Measurements from ENCODE around the gene PDE6B. TPM values are rescaled to one million over a fixed set of nuclear protein-coding genes. Genes with fewer than 3 reads are reported as not detected.
A peak's percentile ranks its signal among the peaks of the same experiment; 100 is the strongest.

The PDE6B gene
- total and polyA plus RNA-seq, 7 donors, result 0.03 to 0.48 (median 0.31) TPM; not detected in 1

DNA sequence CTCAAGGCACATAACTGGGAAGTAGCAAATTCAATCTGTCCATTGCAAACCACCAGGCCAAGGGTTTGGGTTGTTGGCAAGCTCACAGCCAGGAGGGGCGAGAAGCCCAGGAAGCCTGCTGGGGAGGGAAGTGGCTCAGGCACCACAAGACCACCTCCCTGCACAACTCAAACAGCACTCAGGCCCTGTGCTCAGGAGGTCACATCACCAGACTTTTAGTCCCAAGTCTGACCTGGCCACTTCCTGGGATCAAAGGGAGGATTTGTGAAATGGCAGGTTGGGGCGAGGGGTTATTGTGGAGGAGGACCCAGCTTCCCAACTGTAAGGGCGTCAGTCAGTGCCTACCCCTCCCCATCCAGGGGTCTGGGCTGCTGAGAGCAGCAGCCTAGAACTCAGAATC lies 46.4 kb downstream of the PDE6B start:
- intact Hi-C loops (cut with DNase I), result no loop called here
- Histone ChIP-seq H3K4me3 (no peak overlapping the region), H3K9me3 (no peaks in the 10 kb centered on the region), H3K4me1 (peaks cover 28% of the 10 kb centered on the region), H3K27me3 (ENCODE audit: insufficient read depth in 3 of 3, low read length in 2 of 3) (peaks cover 0 to 3% (median 0%) of the 10 kb centered on the region in 3 donors), H3K36me3 (ENCODE audit: insufficient read depth in 1 of 2, low read depth in 1 of 2) (peaks cover 7 to 28% of the 10 kb centered on the region in 2 donors), H3K27ac (no peak overlapping the region)
- TF ChIP-seq, protein P1, sequence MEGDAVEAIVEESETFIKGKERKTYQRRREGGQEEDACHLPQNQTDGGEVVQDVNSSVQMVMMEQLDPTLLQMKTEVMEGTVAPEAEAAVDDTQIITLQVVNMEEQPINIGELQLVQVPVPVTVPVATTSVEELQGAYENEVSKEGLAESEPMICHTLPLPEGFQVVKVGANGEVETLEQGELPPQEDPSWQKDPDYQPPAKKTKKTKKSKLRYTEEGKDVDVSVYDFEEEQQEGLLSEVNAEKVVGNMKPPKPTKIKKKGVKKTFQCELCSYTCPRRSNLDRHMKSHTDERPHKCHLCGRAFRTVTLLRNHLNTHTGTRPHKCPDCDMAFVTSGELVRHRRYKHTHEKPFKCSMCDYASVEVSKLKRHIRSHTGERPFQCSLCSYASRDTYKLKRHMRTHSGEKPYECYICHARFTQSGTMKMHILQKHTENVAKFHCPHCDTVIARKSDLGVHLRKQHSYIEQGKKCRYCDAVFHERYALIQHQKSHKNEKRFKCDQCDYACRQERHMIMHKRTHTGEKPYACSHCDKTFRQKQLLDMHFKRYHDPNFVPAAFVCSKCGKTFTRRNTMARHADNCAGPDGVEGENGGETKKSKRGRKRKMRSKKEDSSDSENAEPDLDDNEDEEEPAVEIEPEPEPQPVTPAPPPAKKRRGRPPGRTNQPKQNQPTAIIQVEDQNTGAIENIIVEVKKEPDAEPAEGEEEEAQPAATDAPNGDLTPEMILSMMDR (IDR thresholded peaks at IDR 0.05), result no peak
- WGBS, 3 donors, result 87 to 88% (median 88%) methylated on average over 3 of the region's 3 CpGs
- no peak for ATAC-seq
- peak in 1 of 2 donors; percentile 28 for DNase-seq

GRCh38 chr4:673349-674091 lies 48.1 kb downstream of the PDE6B start:
- intact Hi-C loops (cut with DNase I), result no loop called here
- no peaks in the 10 kb centered on the region for H3K9me3 ChIP-seq

GRCh38 chr4:674172-675035 lies 49.0 kb downstream of the PDE6B start, which contains the start of the genes ATP5ME and MYL5:
TSS of gene ATP5ME (minus strand) at chr4:674276. CDS start at chr4:674247, 29 bp downstream.
TSS of gene MYL5 (plus strand) at chr4:674542. CDS start at chr4:678027, 3,485 bp downstream.
- TF ChIP-seq, protein P1 (IDR thresholded peaks at IDR 0.05), result peak; percentile 83
- peak within 1 kb of the TSS; percentile 93 for H3K27ac ChIP-seq
- H3K9me3 ChIP-seq, result no peaks in the 10 kb centered on the region
- peaks cover 7 to 28% of the 10 kb centered on the region in 2 donors for H3K36me3 ChIP-seq (ENCODE audit: insufficient read depth in 1 of 2, low read depth in 1 of 2)
- 0% methylated on average over 42 to 84 of the region's 84 CpGs for WGBS, 3 donors
- H3K4me3 ChIP-seq, result peak within 1 kb of the TSS; percentile 86
- peaks cover 46% of the 10 kb centered on the region for H3K4me1 ChIP-seq
- intact Hi-C loops (cut with DNase I), result no loop called here
- H3K27me3 ChIP-seq (ENCODE audit: insufficient read depth in 3 of 3, low read length in 2 of 3), result peaks cover 0 to 3% (median 0%) of the 10 kb centered on the region in 3 donors
- ATAC-seq (peak; percentile 87 to 90 (median 88)), DNase-seq (peak; percentile 96 to 99)

More at GRCh38 chr4:673349-674091, 48.1 kb downstream of the PDE6B start:
- H3K27ac ChIP-seq, result peak overlapping the region; percentile 93
- WGBS, 3 donors, result 8 to 10% (median 9%) methylated on average over 40 to 54 of the region's 55 CpGs
- peaks cover 7 to 28% of the 10 kb centered on the region in 2 donors for H3K36me3 ChIP-seq (ENCODE audit: insufficient read depth in 1 of 2, low read depth in 1 of 2)
- H3K27me3 ChIP-seq (ENCODE audit: insufficient read depth in 3 of 3, low read length in 2 of 3), result peaks cover 0 to 3% (median 0%) of the 10 kb centered on the region in 3 donors
- DNase-seq (peak; percentile 57 to 76), ATAC-seq (peak; percentile 8 to 14 (median 12))
- H3K4me1 ChIP-seq, result peaks cover 44% of the 10 kb centered on the region
- TF ChIP-seq, protein P1 (IDR thresholded peaks at IDR 0.05), result no peak
- peak overlapping the region; percentile 86 for H3K4me3 ChIP-seq

DNA sequence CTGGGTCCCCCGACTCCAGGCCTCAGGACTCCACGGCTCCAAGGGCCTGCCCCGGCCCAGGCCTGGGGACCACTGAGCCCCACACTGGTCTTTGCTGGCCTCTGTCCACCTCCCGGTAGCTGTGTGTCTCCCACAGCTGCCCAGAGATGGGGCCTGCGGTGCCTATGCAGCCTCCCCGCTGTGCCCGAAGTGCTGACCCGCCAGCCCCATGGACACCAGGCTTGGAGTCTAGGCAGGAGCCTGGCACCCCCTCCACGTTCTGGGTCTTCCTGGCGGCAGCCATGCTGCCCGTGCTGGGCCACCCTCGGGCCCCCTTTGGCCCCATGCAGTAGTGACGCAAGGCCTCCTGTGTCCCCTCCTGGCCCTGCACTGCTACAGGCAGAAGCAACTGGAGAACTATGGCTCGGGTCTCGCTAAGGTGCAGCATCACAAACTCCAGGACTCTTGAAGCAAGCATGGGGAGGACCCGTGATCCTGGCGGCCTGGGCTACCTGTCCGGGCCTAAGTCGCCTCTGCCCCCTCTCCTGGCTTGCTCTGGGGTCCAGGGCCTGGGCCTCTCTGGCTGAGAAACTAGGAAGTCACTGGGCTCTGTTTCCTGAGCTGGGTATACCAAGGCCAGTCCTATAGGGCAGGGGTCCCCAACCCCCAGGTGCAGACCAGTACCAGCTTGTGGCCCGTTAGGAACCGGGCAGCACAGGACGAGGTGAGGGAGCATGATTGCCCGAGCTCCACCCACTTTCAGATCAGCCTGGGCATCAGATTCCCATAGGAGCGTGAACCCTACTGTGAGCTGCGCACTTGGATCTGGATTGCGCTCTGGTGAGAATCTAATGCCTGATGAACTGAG lies 49.9 kb downstream of the PDE6B start:
- intact Hi-C loops (cut with DNase I), result no loop called here
- Histone ChIP-seq H3K27ac (peak overlapping the region; percentile 93), H3K36me3 (ENCODE audit: insufficient read depth in 1 of 2, low read depth in 1 of 2) (peaks cover 7 to 28% of the 10 kb centered on the region in 2 donors), H3K27me3 (ENCODE audit: insufficient read depth in 3 of 3, low read length in 2 of 3) (no peaks in the 10 kb centered on the region), H3K4me3 (peak overlapping the region; percentile 86), H3K9me3 (no peaks in the 10 kb centered on the region), H3K4me1 (peaks cover 47% of the 10 kb centered on the region)
- WGBS, 3 donors, result 41 to 52% (median 49%) methylated on average over 23 to 26 of the region's 26 CpGs
- DNase-seq (peak in 1 of 2 donors; percentile 45), ATAC-seq (peak; percentile 4 to 27 (median 16))
- TF ChIP-seq, protein P1 (IDR thresholded peaks at IDR 0.05), result no peak

Measured in psoas muscle (tissue), 8 donors.